ENCODE results near the gene PRODH2.

Gene PRODH2

DNA sequence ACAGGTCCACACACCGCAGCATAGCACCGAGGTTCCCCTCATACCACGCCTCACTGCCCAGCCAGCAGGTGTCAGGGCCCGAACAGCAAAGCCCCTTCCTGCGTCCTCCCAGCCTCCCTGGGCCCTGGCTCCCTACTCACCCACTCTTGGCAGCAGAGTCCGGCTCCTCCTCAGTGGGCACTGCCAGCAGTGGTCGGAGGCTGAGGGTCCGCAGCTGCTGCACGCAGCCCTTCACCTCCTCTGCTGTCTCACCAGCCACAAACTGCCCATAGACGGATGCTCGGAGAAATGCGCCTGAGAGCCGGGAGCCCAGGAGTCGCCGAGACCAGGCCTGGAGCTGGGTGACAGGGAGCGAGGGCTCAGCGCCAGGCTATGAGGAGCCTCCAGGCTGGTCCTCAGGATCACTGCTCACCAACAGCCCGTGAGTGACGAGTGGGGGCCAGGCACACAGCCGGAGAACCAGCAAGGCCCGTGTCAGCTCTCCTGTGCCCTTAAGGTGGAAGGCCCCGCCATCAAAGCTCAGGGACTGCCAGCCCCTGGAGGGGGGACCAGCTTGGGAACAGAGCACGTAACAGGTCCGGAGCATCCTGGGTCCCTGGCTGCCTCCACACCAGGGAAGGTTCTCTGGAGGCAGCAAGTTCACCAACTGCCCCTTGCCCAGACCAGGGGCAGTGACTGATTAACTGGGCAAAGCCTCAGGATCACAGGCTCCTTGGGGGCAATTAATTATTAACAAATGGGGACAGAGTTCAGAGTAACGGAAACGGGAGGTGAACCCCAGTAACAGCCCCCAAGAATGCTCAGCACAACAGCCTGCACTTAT lies at the start of gene PRODH2:
Gene PRODH2 (minus strand): TSS at position 626 of the 823 bp plus-strand sequence. CDS start 40 bp downstream, at position 586.
- peaks cover 10% of the 10 kb centered on the region for H3K4me1 ChIP-seq (ENCODE audit: insufficient read depth, low read length)
- H3K9ac ChIP-seq (ENCODE audit: low read depth, low read length) = no peak within 1 kb of the TSS
- H3K36me3 ChIP-seq (ENCODE audit: insufficient read depth, low read length) = no peaks in the 10 kb centered on the region
- H3K9me3 ChIP-seq (ENCODE audit: control insufficient read depth, insufficient read depth, low read length) = no peaks in the 10 kb centered on the region

DNA sequence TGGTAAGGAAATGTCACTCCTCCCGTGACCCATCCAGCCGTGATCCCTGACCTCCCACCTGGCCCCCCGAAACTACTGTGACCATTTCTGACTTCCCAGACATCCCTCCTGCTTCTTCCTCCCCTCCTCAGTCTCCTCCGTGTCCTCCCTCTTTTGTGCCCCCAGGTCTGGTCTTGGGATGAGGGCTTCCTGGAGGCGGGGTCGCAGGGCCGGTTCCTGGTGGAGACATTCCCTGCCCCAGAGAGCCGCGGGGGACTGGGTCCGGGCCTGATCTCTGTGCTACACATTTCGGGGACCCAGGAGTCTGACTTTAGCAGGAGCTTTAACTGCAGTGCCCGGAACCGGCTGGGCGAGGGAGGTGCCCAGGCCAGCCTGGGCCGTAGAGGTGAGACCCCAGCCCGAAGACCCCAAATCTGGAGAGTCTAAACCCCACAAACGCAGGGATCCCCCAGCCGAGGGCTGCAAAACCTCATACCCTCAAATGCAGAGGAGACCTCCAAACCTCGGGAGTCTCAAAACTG lies 49.1 kb upstream of the PRODH2 start:
- peaks cover 6% of the 10 kb centered on the region; the same call in 1 of the 2 replicates for H3K4me1 ChIP-seq (ENCODE audit: insufficient read depth, low read length)
- H3K9me3 ChIP-seq (ENCODE audit: control insufficient read depth, insufficient read depth, low read length) = no peaks in the 10 kb centered on the region
- peak overlapping the region; percentile 23; the same call in 1 of the 2 replicates for H3K9ac ChIP-seq (ENCODE audit: low read depth, low read length)
- no peaks in the 10 kb centered on the region for H3K36me3 ChIP-seq (ENCODE audit: insufficient read depth, low read length)

DNA sequence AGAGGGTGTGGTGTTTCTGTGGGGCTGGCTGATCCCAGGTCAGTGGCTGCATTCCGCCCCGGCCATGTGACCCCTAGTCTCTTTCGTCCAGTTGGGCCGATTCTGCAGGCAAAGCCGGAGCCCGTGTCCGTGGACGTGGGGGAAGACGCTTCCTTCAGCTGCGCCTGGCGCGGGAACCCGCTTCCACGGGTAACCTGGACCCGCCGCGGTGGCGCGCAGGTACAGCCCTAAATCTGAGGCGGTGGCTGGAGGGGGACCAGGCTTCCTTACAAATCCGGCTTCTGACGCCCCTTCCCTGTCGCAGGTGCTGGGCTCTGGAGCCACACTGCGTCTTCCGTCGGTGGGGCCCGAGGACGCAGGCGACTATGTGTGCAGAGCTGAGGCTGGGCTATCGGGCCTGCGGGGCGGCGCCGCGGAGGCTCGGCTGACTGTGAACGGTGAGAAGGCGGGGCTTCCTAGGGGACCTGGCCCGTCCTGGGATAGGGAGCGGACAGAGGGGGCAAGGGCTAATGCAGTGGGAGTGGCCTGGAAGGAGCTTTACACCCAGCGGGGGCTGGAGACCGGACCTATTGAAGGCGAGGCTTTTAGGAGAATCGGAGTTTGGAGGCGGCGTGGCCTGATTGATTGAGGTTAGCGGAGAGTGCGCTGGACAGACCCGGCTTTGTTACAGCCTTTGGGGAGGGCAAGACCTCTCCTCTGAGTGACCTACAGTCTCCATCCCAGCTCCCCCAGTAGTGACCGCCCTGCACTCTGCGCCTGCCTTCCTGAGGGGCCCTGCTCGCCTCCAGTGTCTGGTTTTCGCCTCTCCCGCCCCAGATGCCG lies 48.4 kb upstream of the PRODH2 start:
- H3K36me3 ChIP-seq (ENCODE audit: insufficient read depth, low read length) = no peaks in the 10 kb centered on the region
- no peaks in the 10 kb centered on the region for H3K9me3 ChIP-seq (ENCODE audit: control insufficient read depth, insufficient read depth, low read length)
- peaks cover 6% of the 10 kb centered on the region; the same call in 1 of the 2 replicates for H3K4me1 ChIP-seq (ENCODE audit: insufficient read depth, low read length)
- H3K9ac ChIP-seq (ENCODE audit: low read depth, low read length) = peak overlapping the region; percentile 55; the same call in 1 of the 2 replicates

- H3K4me1 ChIP-seq (ENCODE audit: insufficient read depth, low read length) = peaks cover 6% of the 10 kb centered on the region; the same call in 1 of the 2 replicates
- H3K9me3 ChIP-seq (ENCODE audit: control insufficient read depth, insufficient read depth, low read length) = no peaks in the 10 kb centered on the region
- H3K36me3 ChIP-seq (ENCODE audit: insufficient read depth, low read length) = no peaks in the 10 kb centered on the region
- peak overlapping the region; percentile 55; the same call in 1 of the 2 replicates for H3K9ac ChIP-seq (ENCODE audit: low read depth, low read length)
Observed at GRCh38 chr19:35860436-35860817, 47.8 kb upstream of the PRODH2 start.

- no peaks in the 10 kb centered on the region for H3K9me3 ChIP-seq (ENCODE audit: control insufficient read depth, insufficient read depth, low read length)
- no peak overlapping the region for H3K9ac ChIP-seq (ENCODE audit: low read depth, low read length)
- H3K36me3 ChIP-seq (ENCODE audit: insufficient read depth, low read length) = no peaks in the 10 kb centered on the region
- H3K4me1 ChIP-seq (ENCODE audit: insufficient read depth, low read length) = peaks cover 6% of the 10 kb centered on the region; the same call in 1 of the 2 replicates
Observed at GRCh38 chr19:35859414-35859813, 46.8 kb upstream of the PRODH2 start.

DNA sequence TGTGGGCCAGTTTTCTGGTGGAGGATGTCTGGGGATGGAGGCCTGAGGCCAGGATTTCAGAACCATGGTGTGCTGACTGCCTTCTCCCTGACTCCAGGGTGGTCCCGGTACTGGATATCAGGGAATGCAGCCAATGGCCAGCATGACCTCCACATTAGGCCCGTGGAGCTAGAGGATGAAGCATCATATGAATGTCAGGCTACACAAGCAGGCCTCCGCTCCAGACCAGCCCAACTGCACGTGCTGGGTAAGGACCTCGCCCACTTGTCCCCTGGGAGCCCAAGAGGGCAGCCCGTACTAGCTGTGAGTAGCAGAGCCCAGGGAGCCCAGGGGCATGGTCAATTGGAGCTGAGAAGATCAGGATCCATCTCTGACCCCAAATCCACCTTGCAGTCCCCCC lies 45.7 kb upstream of the PRODH2 start:
- peaks cover 6% of the 10 kb centered on the region; the same call in 1 of the 2 replicates for H3K4me1 ChIP-seq (ENCODE audit: insufficient read depth, low read length)
- no peak overlapping the region for H3K9ac ChIP-seq (ENCODE audit: low read depth, low read length)
- no peaks in the 10 kb centered on the region for H3K36me3 ChIP-seq (ENCODE audit: insufficient read depth, low read length)
- H3K9me3 ChIP-seq (ENCODE audit: control insufficient read depth, insufficient read depth, low read length) = no peaks in the 10 kb centered on the region

DNA sequence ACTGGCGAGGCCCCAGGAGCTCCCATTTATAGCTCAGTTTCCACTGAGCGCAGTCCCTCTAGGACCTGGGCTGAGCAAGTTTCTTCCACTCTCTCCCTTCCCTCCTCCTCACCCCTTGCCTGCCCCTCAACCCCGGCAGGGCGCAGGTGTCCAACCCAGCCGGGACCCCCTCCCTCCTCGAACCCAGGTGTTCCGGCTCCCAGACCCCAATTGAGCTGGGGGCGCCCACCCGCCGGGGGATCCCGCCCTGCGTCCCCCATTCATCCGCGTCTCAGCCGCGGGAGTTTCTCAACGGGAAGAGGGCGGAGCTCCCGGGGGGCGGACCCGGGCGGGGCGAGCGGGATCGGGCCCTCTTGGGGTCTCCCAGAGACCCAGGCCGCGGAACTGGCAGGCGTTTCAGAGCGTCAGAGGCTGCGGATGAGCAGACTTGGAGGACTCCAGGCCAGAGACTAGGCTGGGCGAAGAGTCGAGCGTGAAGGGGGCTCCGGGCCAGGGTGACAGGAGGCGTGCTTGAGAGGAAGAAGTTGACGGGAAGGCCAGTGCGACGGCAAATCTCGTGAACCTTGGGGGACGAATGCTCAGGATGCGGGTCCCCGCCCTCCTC lies 44.0 kb upstream of the PRODH2 start, which contains the start of gene KIRREL2:
Gene KIRREL2 (plus strand): TSS at position 366 of the 604 bp plus-strand sequence. CDS start 209 bp downstream, at position 575.
- H3K9me3 ChIP-seq (ENCODE audit: control insufficient read depth, insufficient read depth, low read length) = no peaks in the 10 kb centered on the region
- H3K4me1 ChIP-seq (ENCODE audit: insufficient read depth, low read length) = peaks cover 3% of the 10 kb centered on the region; the same call in 1 of the 2 replicates
- H3K36me3 ChIP-seq (ENCODE audit: insufficient read depth, low read length) = no peaks in the 10 kb centered on the region
- H3K9ac ChIP-seq (ENCODE audit: low read depth, low read length) = peak within 1 kb of the TSS; percentile 60

DNA sequence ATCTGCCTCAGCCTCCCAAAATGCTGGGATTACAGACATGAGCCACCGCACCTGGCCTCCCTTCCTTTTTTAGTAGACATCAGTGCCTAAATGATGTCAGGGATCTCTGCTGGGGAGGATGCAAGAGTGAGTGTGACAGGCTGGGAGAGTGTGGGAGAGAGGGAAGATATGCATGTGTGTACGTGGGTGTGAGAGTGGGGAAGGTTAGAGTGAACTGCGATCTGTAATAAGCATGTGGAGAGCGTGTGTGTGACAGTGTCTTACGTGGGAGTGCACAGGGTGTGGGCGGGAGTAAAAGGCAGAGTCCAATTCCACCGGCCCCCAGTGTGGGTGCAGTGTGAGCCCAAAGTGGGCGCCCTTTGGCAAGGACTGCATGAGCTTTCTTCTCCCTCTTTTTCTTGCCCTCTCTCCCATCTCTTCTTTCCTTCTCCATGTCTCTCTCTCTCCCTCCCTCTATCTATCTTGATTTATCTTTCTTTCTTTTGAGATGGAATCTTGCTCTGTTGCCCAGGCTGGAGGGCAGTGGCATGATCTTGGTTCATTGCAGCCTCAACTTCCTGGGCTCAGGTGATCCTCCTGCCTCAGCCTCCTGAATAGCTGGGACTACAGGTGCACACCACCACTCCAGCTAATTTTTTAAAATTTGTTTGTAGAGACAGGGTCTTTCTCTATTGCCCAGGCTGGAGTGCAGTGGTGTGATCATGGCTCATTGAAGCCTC lies 40.6 kb upstream of the PRODH2 start:
- no peak overlapping the region for H3K9ac ChIP-seq (ENCODE audit: low read depth, low read length)
- no peaks in the 10 kb centered on the region for H3K9me3 ChIP-seq (ENCODE audit: control insufficient read depth, insufficient read depth, low read length)
- no peaks in the 10 kb centered on the region; the same call in 1 of the 2 replicates for H3K4me1 ChIP-seq (ENCODE audit: insufficient read depth, low read length)
- no peaks in the 10 kb centered on the region for H3K36me3 ChIP-seq (ENCODE audit: insufficient read depth, low read length)

DNA sequence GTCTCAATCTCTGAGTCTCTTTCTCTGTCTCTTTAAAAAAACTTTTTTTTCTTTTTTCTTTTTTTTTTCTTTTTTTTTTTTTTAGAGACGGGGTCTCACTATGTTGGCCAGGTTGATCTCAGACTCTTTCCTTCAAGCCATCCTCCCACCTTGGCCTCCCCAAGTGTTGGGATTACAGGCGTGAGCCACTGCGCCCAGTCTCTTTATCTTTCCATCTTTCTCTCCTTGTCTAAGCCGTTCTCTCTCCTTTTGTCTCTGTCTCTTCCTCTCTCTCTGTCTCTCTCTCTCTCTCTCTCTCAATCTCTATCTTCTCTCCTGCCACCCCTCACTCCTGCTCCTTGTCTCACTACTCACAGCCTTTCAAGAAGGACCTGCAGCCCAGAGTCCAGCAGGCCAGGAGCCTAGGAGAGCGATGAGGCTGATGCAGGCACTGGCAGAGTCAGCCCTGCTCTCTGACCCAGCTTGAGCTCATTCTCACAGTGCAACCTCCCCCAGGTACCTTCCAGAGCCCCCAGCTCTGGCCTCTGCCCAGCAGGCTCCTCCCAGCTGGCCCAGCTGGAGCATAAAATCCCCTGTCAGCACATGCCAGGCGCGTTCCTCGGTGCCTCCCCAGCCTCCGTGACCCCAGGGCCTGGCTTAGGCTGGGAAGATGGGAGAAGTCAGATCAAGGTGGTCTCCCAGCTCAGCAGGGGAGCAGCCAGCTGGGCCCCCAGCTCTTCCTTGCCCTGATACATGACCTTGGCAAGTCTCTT lies 39.6 kb upstream of the PRODH2 start, which contains the start of gene NPHS1:
Gene NPHS1 (minus strand): TSS at position 476 of the 752 bp plus-strand sequence. CDS start 667 bp downstream, outside the sequence.
- Histone ChIP-seq H3K9ac (ENCODE audit: low read depth, low read length) (peak within 1 kb of the TSS; percentile 27; the same call in 1 of the 2 replicates), H3K36me3 (ENCODE audit: insufficient read depth, low read length) (no peaks in the 10 kb centered on the region), H3K9me3 (ENCODE audit: control insufficient read depth, insufficient read depth, low read length) (no peaks in the 10 kb centered on the region), H3K4me1 (ENCODE audit: insufficient read depth, low read length) (no peaks in the 10 kb centered on the region; the same call in 1 of the 2 replicates)

DNA sequence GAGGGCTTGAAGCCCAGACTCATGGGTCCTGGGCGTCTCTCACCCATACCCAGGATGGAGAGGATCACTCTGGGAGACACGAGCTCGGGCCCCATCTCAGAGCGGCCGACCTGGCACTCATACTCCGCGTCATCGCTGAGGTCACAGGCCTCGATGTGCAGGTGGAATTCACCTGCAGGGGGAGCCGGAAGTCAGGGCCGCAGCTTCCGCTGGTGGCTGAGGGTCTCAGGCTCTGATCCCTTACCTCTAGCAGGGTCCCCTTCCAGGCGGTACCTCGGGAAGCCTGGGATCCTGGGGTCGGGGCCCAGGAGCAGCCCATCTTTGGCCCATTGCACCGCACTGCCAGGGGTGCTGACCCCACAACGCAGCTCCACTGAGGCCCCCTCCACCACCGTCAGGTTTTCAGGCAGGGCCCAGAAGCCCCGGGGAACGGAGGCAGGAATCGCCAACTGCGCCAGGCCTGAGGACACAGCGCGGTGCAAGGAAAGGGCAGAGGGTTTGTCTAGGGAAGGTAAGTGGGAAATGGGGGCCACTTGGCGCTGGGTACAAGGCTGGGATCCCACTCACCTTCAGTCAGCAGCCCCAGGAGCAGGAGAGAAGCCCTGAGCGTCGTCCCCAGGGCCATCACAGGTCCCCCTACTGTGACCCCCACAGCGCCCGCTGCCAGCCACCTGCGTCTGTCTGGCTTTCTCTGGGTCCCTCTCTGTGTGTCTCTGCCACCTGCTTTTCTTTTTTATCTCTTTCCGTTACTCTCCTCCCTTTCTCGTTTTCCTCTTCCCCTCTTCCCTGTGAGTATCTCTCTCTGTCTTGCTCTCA lies 38.8 kb upstream of the PRODH2 start:
- Histone ChIP-seq H3K36me3 (ENCODE audit: insufficient read depth, low read length) (no peaks in the 10 kb centered on the region), H3K9ac (ENCODE audit: low read depth, low read length) (peak overlapping the region; percentile 27; the same call in 1 of the 2 replicates), H3K4me1 (ENCODE audit: insufficient read depth, low read length) (no peaks in the 10 kb centered on the region; the same call in 1 of the 2 replicates), H3K9me3 (ENCODE audit: control insufficient read depth, insufficient read depth, low read length) (no peaks in the 10 kb centered on the region)

DNA sequence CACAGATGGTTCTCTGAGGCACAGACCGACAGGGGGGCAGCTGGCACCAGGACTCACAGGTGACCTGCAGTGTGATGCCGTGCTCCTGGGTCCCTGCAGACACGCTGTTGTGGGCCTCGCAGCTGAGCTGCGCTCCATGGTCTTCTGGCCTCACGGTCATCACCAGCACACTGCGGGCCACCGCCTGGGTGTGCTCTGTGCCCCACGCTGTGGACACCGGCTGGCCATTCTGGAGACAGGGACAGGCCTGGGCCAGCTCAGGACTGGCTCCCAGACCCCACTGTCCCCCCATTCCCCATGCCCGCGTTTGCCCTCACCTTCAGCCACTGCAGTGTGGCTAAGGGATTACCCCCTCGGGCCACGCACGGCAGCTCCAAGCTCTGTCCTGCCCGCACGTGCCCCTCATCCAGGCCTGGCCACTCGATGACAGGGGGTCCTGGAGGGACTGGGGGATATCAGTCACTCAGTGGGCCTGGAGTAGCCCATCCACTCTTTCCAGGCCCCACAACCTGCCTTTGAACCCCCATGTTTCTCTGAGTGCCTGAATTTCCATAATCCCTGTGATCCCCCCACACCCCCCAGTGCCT lies 36.4 kb upstream of the PRODH2 start:
- Histone ChIP-seq H3K36me3 (ENCODE audit: insufficient read depth, low read length) (no peaks in the 10 kb centered on the region), H3K9me3 (ENCODE audit: control insufficient read depth, insufficient read depth, low read length) (no peaks in the 10 kb centered on the region)

GRCh38 chr19:35848486-35848885 lies 35.8 kb upstream of the PRODH2 start:
- H3K36me3 ChIP-seq (ENCODE audit: insufficient read depth, low read length) = no peaks in the 10 kb centered on the region
- H3K9ac ChIP-seq (ENCODE audit: low read depth, low read length) = no peak overlapping the region
- no peaks in the 10 kb centered on the region for H3K9me3 ChIP-seq (ENCODE audit: control insufficient read depth, insufficient read depth, low read length)
- no peaks in the 10 kb centered on the region; the same call in 1 of the 2 replicates for H3K4me1 ChIP-seq (ENCODE audit: insufficient read depth, low read length)

More for the DNA sequence above, 36.4 kb upstream of the PRODH2 start:
- H3K9ac ChIP-seq (ENCODE audit: low read depth, low read length) = no peak overlapping the region
- H3K4me1 ChIP-seq (ENCODE audit: insufficient read depth, low read length) = no peaks in the 10 kb centered on the region; the same call in 1 of the 2 replicates

All from ES-I3 (cell line).